GM12873 (cell line): ENCODE data around the gene COBLL1.

Source experiments
- CTCF ChIP-seq: IDR thresholded peaks from 2 replicates; pipeline ENCODE4 v1.5.1; 2012; ENCODE audit warnings: low read depth, mild to moderate bottlenecking, moderate library complexity, low read length, control low read depth; ENCODE audit not compliant: insufficient read depth; ENCODE audit errors: missing control alignments

Gene COBLL1

GRCh38 chr2:164877927-164878326 is 36.3 kb upstream of the COBLL1 start:
- TF ChIP-seq CTCF: no peak

GRCh38 chr2:164877169-164877568 is 35.5 kb upstream of the COBLL1 start:
- no peak for TF ChIP-seq CTCF

GRCh38 chr2:164875334-164876205 is 33.9 kb upstream of the COBLL1 start:
- TF ChIP-seq CTCF: no peak

- no peak for TF ChIP-seq CTCF
Measured at GRCh38 chr2:164873210-164873908, 31.7 kb upstream of the COBLL1 start.

GRCh38 chr2:164871404-164871803 is 29.8 kb upstream of the COBLL1 start:
- no peak for TF ChIP-seq CTCF

GRCh38 chr2:164869420-164869772 is 27.8 kb upstream of the COBLL1 start:
- no peak for TF ChIP-seq CTCF

- TF ChIP-seq CTCF: no peak
Measured at GRCh38 chr2:164868563-164869419, 27.2 kb upstream of the COBLL1 start.
